ENCODE data around the gene AOAH.

AOAH gene

GRCh38 chr7:36599645-36600313 is 124.5 kb downstream of the AOAH start:
- no peak for DNase-seq
- no peak overlapping the region for H3K4me3 ChIP-seq (ENCODE audit: low read depth, low read length)
- no peaks in the 10 kb centered on the region for H3K36me3 ChIP-seq
- no peaks in the 10 kb centered on the region for H3K9me3 ChIP-seq
- no peaks in the 10 kb centered on the region for H3K4me1 ChIP-seq
- TF ChIP-seq, protein P1, sequence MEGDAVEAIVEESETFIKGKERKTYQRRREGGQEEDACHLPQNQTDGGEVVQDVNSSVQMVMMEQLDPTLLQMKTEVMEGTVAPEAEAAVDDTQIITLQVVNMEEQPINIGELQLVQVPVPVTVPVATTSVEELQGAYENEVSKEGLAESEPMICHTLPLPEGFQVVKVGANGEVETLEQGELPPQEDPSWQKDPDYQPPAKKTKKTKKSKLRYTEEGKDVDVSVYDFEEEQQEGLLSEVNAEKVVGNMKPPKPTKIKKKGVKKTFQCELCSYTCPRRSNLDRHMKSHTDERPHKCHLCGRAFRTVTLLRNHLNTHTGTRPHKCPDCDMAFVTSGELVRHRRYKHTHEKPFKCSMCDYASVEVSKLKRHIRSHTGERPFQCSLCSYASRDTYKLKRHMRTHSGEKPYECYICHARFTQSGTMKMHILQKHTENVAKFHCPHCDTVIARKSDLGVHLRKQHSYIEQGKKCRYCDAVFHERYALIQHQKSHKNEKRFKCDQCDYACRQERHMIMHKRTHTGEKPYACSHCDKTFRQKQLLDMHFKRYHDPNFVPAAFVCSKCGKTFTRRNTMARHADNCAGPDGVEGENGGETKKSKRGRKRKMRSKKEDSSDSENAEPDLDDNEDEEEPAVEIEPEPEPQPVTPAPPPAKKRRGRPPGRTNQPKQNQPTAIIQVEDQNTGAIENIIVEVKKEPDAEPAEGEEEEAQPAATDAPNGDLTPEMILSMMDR (IDR thresholded peaks at IDR 0.05; ENCODE audit: low read depth, low read length), result no peak
- H3K27me3 ChIP-seq, result no peaks in the 10 kb centered on the region

DNA sequence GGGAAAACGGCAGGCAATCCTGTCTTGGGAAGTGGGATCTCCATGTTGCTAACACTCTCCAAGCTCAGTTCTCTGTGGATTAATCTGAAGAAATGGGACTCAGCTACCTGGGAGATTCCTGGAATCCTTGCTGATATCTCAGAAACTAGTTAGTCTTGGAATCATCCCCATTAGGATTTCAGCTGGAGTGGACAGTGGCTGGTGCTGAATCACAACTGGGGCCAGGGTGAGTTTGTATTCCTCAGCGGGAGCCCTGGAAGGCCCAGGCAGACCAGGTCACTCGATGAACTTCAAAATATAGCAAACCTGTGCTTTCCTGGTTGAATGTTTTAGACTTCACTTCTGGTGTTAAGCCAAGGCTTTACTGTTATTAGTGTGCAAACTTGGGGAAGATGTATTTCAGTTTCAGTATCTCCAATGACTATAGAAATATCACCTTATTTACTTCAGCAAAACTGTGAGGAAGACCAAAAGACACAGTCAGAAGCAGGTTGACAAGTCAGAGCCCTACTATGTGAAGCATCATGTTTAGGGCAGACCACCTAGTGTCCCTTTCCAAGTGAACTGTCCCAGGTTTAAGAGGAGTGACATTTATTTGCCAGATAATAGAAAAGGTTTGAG is 126.1 kb downstream of the AOAH start:
- TF ChIP-seq, protein P1 (IDR thresholded peaks at IDR 0.05; ENCODE audit: low read depth, low read length), result no peak
- Histone ChIP-seq H3K4me1 (no peaks in the 10 kb centered on the region), H3K9me3 (no peaks in the 10 kb centered on the region), H3K4me3 (ENCODE audit: low read depth, low read length) (no peak overlapping the region), H3K27me3 (no peaks in the 10 kb centered on the region), H3K36me3 (no peaks in the 10 kb centered on the region)
- no peak for DNase-seq

- TF ChIP-seq, protein P1 (IDR thresholded peaks at IDR 0.05; ENCODE audit: low read depth, low read length), result no peak
- Histone ChIP-seq H3K27me3 (no peaks in the 10 kb centered on the region), H3K36me3 (no peaks in the 10 kb centered on the region), H3K9me3 (no peaks in the 10 kb centered on the region), H3K4me3 (ENCODE audit: low read depth, low read length) (no peak overlapping the region), H3K4me1 (no peaks in the 10 kb centered on the region)
- DNase-seq, result no peak
These were observed 127.1 kb downstream of the AOAH start for GRCh38 chr7:36597090-36597773.

- TF ChIP-seq, protein P1 (IDR thresholded peaks at IDR 0.05; ENCODE audit: low read depth, low read length), result no peak
- Histone ChIP-seq H3K9me3 (no peaks in the 10 kb centered on the region), H3K4me1 (no peaks in the 10 kb centered on the region), H3K27me3 (no peaks in the 10 kb centered on the region), H3K4me3 (ENCODE audit: low read depth, low read length) (no peak overlapping the region), H3K36me3 (no peaks in the 10 kb centered on the region)
- DNase-seq, result no peak
These were observed 129.8 kb downstream of the AOAH start for GRCh38 chr7:36594445-36594844.

DNA sequence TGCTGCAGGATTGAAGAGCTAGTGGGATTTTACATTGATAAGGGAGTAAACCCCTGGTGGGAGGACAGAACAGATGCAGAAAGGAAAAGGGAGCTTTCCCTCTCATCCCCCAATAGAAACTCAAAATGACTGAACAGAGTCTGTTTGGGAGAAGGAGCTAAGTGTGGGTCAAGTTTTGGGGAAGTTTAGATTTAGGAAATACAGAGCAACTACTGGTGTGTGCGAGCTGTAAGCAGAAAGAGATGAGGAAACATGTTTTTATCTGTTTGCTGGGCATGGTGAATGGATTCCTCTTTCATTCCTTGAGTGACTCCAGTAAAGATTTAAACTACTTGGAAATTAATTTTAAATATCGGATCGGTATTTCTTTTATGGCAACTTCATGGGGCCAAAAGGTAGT is 132.7 kb downstream of the AOAH start:
- H3K27me3 ChIP-seq, result no peaks in the 10 kb centered on the region
- no peak overlapping the region for H3K4me3 ChIP-seq (ENCODE audit: low read depth, low read length)
- no peaks in the 10 kb centered on the region for H3K36me3 ChIP-seq
- H3K9me3 ChIP-seq, result no peaks in the 10 kb centered on the region
- DNase-seq, result no peak
- TF ChIP-seq, protein P1 (IDR thresholded peaks at IDR 0.05; ENCODE audit: low read depth, low read length), result no peak
- H3K4me1 ChIP-seq, result no peaks in the 10 kb centered on the region

DNA sequence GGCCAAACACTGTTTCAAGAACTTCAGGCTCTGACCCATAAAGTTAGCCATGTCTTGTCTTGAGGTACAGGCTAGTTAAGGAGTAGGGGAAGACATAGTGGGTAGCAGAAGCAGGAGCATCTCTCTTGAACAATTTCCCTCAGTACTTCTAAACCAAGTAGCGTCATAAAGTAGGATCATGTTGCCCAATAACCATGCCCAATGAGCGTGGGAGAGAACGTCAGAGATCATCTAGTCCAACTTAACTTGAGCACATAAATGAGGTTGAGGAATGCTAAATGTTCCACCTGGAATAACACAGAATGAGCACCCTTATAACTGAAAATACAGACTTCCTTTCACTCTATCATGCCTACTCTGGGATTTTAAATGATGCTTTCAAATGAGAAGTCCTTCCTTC is 134.9 kb downstream of the AOAH start:
- TF ChIP-seq, protein P1 (IDR thresholded peaks at IDR 0.05; ENCODE audit: low read depth, low read length), result no peak
- Histone ChIP-seq H3K27me3 (no peaks in the 10 kb centered on the region), H3K9me3 (no peaks in the 10 kb centered on the region), H3K36me3 (no peaks in the 10 kb centered on the region), H3K4me3 (ENCODE audit: low read depth, low read length) (no peak overlapping the region), H3K4me1 (no peaks in the 10 kb centered on the region)
- DNase-seq, result no peak

Data from BE2C (cell line).